Pulmonary artery endothelial cell (primary cell): ENCODE measurements around the gene DPYSL5. TPM values are rescaled to one million over a fixed set of nuclear protein-coding genes. Genes with fewer than 3 reads are reported as not detected.
"Not testable (repeated sequence)": the region's sequence is repeated elsewhere in the genome, so short reads cannot be mapped to it uniquely, and the experiment has no call there.

Experiments
- DNase-seq: peaks from one replicate; pipeline ENCODE4 v3.0.0-alpha.2; 2011; ENCODE audit warnings: low read depth, low spot score
- total RNA-seq: library from RNA; depleted of rRNA; stranded (reverse); fragments of >200 nt; gene quantifications from 2 replicates; pipeline ENCODE4 v1.2.3, GENCODE V29; 2014

DPYSL5 gene, protein sequence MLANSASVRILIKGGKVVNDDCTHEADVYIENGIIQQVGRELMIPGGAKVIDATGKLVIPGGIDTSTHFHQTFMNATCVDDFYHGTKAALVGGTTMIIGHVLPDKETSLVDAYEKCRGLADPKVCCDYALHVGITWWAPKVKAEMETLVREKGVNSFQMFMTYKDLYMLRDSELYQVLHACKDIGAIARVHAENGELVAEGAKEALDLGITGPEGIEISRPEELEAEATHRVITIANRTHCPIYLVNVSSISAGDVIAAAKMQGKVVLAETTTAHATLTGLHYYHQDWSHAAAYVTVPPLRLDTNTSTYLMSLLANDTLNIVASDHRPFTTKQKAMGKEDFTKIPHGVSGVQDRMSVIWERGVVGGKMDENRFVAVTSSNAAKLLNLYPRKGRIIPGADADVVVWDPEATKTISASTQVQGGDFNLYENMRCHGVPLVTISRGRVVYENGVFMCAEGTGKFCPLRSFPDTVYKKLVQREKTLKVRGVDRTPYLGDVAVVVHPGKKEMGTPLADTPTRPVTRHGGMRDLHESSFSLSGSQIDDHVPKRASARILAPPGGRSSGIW
- total RNA-seq, result not detected in 2 replicates

GRCh38 chr2:26847655-26848335 lies at the start of gene DPYSL5:
TSS of gene DPYSL5 (plus strand) at chr2:26848132. CDS start at chr2:26898500, 50,368 bp downstream.
- no peak for DNase-seq

DNA sequence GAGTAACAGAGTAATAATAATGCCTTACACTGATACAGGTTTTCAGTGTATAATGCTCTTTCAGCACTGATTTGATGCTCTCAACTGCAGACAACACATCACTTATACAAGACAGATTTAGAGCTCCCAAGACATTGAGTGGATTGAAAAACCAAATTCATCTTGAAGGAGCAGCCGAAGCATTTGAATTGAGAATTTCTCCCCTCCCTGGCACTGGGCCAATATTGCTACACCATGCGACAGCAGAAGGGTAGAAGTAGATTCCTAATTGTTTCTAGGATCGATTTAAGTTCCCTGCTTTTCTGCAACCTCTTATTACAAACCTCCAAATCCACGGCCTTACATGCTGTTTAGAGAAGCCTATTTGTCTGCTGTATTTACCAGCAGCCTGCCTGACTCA lies 46.6 kb upstream of the DPYSL5 start:
- DNase-seq, result no peak

DNA sequence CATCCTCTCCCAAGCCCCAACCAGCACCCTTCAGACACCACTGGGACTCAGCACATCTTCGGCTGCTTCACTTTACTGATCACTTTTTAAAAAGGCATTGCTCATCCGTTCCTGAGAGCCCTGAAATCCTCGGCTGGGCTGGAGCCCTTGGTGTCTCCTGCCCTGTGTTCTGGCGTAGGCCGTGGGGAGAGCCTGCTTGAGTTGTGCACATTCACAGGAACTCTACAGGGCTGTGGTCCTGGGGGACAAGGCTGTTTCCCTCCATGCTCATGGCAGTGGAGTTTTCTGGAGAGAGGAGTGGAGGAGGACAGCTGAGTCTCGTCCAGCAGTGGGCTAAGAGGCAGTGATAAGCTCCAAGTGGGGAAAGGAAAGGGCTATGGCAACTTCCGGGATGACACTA lies 46.1 kb upstream of the DPYSL5 start:
- DNase-seq, result no peak

GRCh38 chr2:26805241-26805676 lies 42.7 kb upstream of the DPYSL5 start:
- DNase-seq, result no peak

DNA sequence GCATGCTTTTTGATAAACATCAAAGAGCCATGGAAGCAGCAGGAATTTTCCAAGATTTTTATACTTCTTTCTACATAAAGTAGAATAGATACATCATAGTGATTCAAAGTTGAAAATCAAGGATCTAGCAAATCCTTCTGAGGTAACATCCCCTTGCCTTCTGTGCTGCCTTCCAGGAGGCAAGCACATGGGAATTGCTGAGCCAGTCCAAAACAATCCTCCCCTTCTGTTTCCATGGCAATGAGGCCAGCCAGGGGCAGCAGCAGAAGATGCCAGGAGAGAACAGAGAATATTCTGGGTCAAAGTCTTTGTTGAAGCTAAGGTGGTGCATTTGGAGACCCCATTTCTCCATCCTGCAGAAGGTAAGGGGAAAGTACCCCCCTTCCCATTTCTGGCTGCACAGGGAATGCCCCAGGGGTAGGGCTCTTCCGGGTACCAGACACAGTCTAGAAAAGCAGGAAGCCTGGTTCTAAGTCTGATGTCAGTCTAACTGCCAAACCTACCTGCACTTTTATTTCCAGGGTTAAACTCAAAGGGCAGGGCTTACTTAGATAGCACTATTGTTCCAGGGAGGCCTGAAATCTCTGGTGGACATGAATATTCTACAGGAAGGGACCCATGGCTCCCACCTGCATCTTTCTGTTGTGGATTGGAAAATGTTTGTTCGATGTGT lies 40.0 kb upstream of the DPYSL5 start:
- DNase-seq, result no peak

DNA sequence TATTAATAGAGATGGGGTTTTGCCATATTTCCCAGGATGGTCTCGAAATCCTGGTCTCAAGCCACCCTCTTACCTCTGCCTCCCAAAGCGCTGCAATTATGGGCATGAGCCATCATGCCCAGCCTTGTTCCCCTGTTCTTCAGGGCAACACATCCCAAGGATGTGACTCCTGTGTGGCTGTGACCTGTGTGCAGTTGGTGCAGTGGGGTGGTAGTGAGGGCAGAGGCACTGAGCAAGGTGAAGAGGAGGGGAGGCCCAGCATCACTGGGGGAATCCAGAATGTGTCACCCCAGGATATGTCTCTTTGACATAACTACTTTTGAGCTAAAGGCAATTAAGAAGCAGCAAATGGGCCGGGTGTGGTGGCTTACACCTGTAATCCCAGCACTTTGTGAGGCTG lies 38.7 kb upstream of the DPYSL5 start:
- DNase-seq, result no peak

GRCh38 chr2:26809876-26810577 lies 37.9 kb upstream of the DPYSL5 start:
- no peak for DNase-seq

DNA sequence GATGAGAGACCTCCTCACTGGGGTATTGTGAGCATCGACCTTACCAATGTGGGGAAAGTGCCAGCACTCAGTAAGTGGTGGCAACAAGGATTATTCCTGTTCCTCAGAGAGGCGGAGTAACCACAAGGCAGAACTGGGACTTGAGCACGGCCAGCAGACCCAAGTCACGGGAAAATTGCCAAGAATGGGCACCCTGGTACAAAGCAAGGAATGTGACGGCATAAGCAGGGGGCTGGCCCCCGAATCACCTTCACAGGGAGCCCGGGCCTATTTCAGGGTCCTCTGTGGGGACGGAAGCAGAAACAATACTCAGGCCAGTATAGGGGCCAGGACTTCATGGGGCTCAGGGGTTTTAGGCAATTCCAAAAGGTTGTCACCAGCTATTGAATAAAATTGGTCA lies 36.7 kb upstream of the DPYSL5 start:
- DNase-seq, result no peak

- DNase-seq, result no peak
Measured at GRCh38 chr2:26811791-26812694, 35.9 kb upstream of the DPYSL5 start.

DNA sequence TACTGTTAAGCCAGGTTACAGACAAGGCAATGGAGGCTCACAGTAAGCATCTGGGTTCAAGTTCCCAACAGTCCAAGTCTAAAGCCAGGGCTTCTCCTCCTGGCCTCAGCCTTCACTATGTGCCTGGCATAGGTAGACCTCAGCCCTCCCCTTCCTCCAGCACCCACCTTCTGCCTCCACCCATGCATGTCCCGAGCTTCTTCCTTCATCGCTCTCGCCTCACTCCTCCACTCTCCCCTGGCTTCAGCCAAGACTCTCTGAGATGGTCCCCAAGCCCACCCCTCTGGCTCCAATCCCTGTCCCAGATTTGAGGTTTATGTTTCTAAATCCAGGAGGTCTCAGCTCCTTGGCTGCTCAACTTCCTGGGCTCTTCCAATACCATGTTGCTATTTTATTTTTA lies 35.2 kb upstream of the DPYSL5 start:
- no peak for DNase-seq

GRCh38 chr2:26814072-26814765 lies 33.7 kb upstream of the DPYSL5 start:
- not testable (repeated sequence) for DNase-seq

- DNase-seq, result no peak
Measured at GRCh38 chr2:26816893-26817292, 31.0 kb upstream of the DPYSL5 start.

DNA sequence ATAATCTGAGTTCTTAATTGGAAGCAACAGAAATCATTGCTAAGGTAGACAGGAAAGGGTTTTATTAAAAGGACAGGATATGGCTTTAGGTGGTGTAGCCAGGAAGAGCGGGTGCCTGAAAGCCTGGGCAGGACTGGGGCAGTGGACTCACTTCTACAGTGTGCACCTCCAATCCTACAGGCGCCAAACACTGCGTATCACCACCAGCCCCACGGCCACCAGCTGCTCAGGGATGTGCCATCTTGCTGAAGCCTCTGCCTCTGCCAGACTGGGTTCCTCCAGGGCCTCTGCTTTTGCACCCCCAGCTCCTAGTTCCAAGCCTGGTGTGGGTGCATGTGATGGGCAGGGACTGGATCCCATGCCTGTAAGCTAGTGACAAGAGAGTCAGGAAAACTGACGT lies 29.7 kb upstream of the DPYSL5 start:
- no peak for DNase-seq

- DNase-seq, result no peak
Measured at GRCh38 chr2:26818972-26819371, 29.0 kb upstream of the DPYSL5 start.

- no peak for DNase-seq
Measured at GRCh38 chr2:26820932-26821331, 27.0 kb upstream of the DPYSL5 start.

DNA sequence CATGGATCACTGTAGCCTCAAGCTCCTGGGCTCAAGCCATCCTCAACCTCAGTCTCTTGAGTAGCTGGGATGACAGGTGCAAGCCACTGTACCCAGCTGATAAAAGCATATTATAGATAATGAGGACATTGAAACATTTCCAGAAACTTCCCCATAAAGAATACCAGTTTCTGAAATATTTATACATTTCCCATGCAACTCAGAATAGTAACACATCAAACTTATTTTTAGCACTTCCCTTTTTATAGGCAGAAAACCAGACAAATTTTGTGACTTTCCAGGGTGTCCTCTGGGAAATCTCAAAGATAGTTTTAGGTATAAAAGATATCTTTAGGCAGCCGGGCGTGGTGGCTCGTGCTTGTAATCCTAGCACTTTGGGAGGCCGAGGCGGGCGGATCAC lies 25.1 kb upstream of the DPYSL5 start:
- no peak for DNase-seq

- DNase-seq, result no peak
Measured at GRCh38 chr2:26838121-26838906, 9.6 kb upstream of the DPYSL5 start.

DNA sequence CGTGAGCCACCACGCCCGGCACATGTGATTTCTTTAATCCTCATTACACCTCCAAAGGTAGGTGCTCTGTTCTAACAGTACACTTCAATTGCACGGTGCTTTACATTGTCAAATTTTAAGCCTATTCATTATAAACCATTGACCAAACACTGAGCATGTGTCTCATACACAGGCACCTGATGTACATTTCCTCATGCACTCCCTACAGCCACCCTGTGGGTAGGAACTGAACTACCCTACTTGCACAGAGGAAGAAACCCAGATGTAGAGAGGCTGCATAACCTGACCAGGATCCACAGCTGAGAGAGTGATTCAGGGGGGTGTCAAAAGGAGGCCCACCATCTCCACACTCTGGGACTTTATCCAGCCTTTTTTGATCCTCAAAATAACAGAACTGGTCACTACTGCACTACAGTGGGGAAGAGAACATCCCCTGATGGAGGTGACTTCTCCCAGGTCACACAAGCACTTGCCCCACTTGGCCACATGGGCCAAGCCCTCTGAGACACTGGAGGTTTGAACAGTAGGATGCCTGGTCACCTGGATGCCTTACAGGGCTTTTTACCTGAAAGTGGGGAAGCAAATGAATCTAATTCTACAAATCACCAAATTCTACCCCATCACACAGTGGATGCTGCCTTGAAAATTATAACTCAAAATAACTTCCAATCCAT lies 6.9 kb upstream of the DPYSL5 start:
- DNase-seq, result no peak
